ENCODE data around the gene CXXC5. TPM values are rescaled to one million over a fixed set of nuclear protein-coding genes. Genes with fewer than 3 reads are reported as not detected.
A peak's percentile ranks its signal among the peaks of the same experiment; 100 is the strongest.

Gene CXXC5
- total RNA-seq, 8 experiments from 2014 or later, result 14.2 to 140 (median 95.8) TPM

- H3K4me3 ChIP-seq, result peak overlapping the region; percentile 52 to 97 (median 96)
- in situ Hi-C loops (cut with MboI; ENCODE audit: low pct_unique_long_range_greater_than_20kb in 2 of 9, low sequenced_read_pairs in 9 of 9, unreplicated experiment in 9 of 9), result loop anchor here in 8 of 9 experiments (10.0 to 25.0 kb wide), 3 partner anchors 115 to 315 kb away; no protein-coding TSS in a partner anchor
- peak overlapping the region; percentile 87 to 95 for H3K27ac ChIP-seq
- peaks cover 36 to 46% of the 10 kb centered on the region in 2 donors for H3K4me1 ChIP-seq (replicated peaks in 1 of 2)
- WGBS, 10 experiments, result 0 to 47% (median 12%) methylated on average over 1 to 14 of the region's 46 CpGs; no CpG with 5 or more reads in 4 of the 10 experiments
- ATAC-seq (replicated peaks in 6 of 8), result no peak
These were observed 494 bp upstream of the CXXC5 start for GRCh38 chr5:139647506-139648204.

GRCh38 chr5:139649082-139649991, 1.2 kb downstream of the CXXC5 start:
- 0 to 2% (median 0%) methylated on average over 1 to 11 of the region's 77 CpGs; no CpG with 5 or more reads in 6 of the 10 experiments for WGBS, 10 experiments
- in situ Hi-C loops (cut with MboI; ENCODE audit: low pct_unique_long_range_greater_than_20kb in 2 of 9, low sequenced_read_pairs in 9 of 9, unreplicated experiment in 9 of 9), result loop anchor here in 8 of 9 experiments (10.0 to 25.0 kb wide), 3 partner anchors 113 to 313 kb away; no protein-coding TSS in a partner anchor
- H3K4me1 ChIP-seq (replicated peaks in 1 of 2), result peaks cover 36 to 46% of the 10 kb centered on the region in 2 donors
- peak in 2 of 8 experiments; percentile 0 to 10 for ATAC-seq (replicated peaks in 6 of 8)
- H3K4me3 ChIP-seq, result peak overlapping the region; percentile 52 to 97 (median 96)
- peak overlapping the region; percentile 87 to 95 for H3K27ac ChIP-seq

GRCh38 chr5:139650031-139650688, 2.0 kb downstream of the CXXC5 start:
- H3K4me3 ChIP-seq, result peak overlapping the region; percentile 52 to 97 (median 96)
- H3K4me1 ChIP-seq (replicated peaks in 1 of 2), result peaks cover 44 to 52% of the 10 kb centered on the region in 2 donors
- in situ Hi-C loops (cut with MboI; ENCODE audit: low pct_unique_long_range_greater_than_20kb in 2 of 9, low sequenced_read_pairs in 9 of 9, unreplicated experiment in 9 of 9), result loop anchor here in 1 of 9 experiments (25.0 kb wide), 1 partner anchor 112 kb away; no protein-coding TSS in a partner anchor
- no peak for ATAC-seq (replicated peaks in 6 of 8)
- WGBS, 10 experiments, result 0 to 2% (median 0%) methylated on average over 1 to 12 of the region's 48 CpGs; no CpG with 5 or more reads in 4 of the 10 experiments
- H3K27ac ChIP-seq, result peak overlapping the region; percentile 87 to 95

GRCh38 chr5:139650689-139651042, 2.5 kb downstream of the CXXC5 start:
- no peak for ATAC-seq (replicated peaks in 6 of 8)

GRCh38 chr5:139651043-139651834, 3.1 kb downstream of the CXXC5 start:
- 0 to 20% (median 5%) methylated on average over 1 to 9 of the region's 14 CpGs; no CpG with 5 or more reads in 4 of the 10 experiments for WGBS, 10 experiments
- ATAC-seq (replicated peaks in 6 of 8), result peak; percentile 0 to 57 (median 48)
- H3K4me1 ChIP-seq (replicated peaks in 1 of 2), result peaks cover 55 to 63% of the 10 kb centered on the region in 2 donors
- H3K4me3 ChIP-seq, result peak overlapping the region; percentile 52 to 97 (median 96)
- peak overlapping the region; percentile 87 to 95 for H3K27ac ChIP-seq
- in situ Hi-C loops (cut with MboI; ENCODE audit: low pct_unique_long_range_greater_than_20kb in 2 of 9, low sequenced_read_pairs in 9 of 9, unreplicated experiment in 9 of 9), result loop anchor here in 1 of 9 experiments (25.0 kb wide), 1 partner anchor 111 kb away; no protein-coding TSS in a partner anchor

More at GRCh38 chr5:139650689-139651042, 2.5 kb downstream of the CXXC5 start:
- in situ Hi-C loops (cut with MboI; ENCODE audit: low pct_unique_long_range_greater_than_20kb in 2 of 9, low sequenced_read_pairs in 9 of 9, unreplicated experiment in 9 of 9), result loop anchor here in 1 of 9 experiments (25.0 kb wide), 1 partner anchor 112 kb away; no protein-coding TSS in a partner anchor
- peaks cover 49 to 57% of the 10 kb centered on the region in 2 donors for H3K4me1 ChIP-seq (replicated peaks in 1 of 2)
- H3K27ac ChIP-seq, result peak overlapping the region; percentile 87 to 95
- WGBS, 10 experiments, result 0% methylated on average over 1 to 8 of the region's 13 CpGs; no CpG with 5 or more reads in 7 of the 10 experiments
- H3K4me3 ChIP-seq, result peak overlapping the region; percentile 52 to 97 (median 96)

DNA sequence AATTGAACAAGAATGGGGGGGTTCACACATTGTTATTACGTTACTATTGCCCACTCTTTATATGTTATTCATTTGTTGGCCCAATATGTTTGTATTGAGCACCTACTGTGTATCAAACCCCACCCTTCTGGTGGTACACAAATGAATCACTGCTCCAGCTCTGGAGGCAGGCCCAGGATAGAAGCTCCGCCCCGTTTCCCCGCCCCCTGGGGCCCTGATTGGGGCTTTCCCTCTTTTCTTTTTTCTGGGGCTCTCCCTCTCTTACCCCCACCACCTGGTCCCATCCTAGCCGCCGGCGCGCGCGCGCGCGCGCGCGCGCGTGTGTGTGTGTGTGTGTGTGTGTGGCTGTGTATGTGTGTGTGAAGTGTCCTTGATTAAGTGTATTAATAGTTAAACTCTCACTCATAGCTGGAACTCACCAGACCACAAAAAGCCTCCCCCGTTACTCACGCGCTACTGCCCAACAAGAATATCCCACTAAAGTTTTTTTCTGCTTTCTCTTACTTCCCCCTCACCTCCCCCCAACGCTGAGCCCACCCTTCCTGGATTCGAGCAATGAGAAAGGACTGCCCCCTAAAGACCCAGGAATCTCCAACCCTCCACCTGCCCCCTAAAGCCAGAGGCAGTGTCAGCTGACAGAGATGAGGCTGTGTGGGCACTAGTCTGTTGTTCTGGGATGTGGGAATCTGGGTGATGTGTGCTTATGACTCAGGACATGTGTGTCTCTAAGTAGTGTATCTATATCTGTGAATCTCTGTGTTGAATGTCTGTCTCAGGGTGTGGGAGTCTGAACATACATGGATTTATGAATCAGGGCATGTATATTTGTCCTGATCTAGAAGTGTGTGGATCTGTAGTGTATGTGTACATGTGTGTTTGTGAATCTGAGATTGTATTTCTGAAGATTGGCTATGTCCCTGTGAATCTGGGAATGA, 4.0 kb downstream of the CXXC5 start:
- Histone ChIP-seq H3K4me3 (peak overlapping the region; percentile 52 to 97 (median 96)), H3K4me1 (replicated peaks in 1 of 2) (peaks cover 49 to 59% of the 10 kb centered on the region in 2 donors), H3K27ac (peak overlapping the region; percentile 87 to 95)
- WGBS, 10 experiments, result 0 to 8% (median 0%) methylated on average over 1 to 4 of the region's 23 CpGs; no CpG with 5 or more reads in 6 of the 10 experiments
- peak; percentile 6 to 54 (median 30) for ATAC-seq (replicated peaks in 6 of 8)
- in situ Hi-C loops (cut with MboI; ENCODE audit: low pct_unique_long_range_greater_than_20kb in 2 of 9, low sequenced_read_pairs in 9 of 9, unreplicated experiment in 9 of 9), result loop anchor here in 1 of 9 experiments (25.0 kb wide), 1 partner anchor 110 kb away; no protein-coding TSS in a partner anchor

GRCh38 chr5:139652788-139653241, 4.7 kb downstream of the CXXC5 start:
- 33 to 60% methylated on average over 1 of the region's 5 CpGs; no CpG with 5 or more reads in 8 of the 10 experiments for WGBS, 10 experiments
- ATAC-seq (replicated peaks in 6 of 8), result no peak
- Histone ChIP-seq H3K4me1 (replicated peaks in 1 of 2) (peaks cover 49 to 53% of the 10 kb centered on the region in 2 donors), H3K4me3 (peak overlapping the region; percentile 52 to 97 (median 96)), H3K27ac (peak overlapping the region; percentile 52 to 87)
- in situ Hi-C loops (cut with MboI; ENCODE audit: low pct_unique_long_range_greater_than_20kb in 2 of 9, low sequenced_read_pairs in 9 of 9, unreplicated experiment in 9 of 9), result loop anchor here in 1 of 9 experiments (25.0 kb wide), 1 partner anchor 109 kb away; no protein-coding TSS in a partner anchor

DNA sequence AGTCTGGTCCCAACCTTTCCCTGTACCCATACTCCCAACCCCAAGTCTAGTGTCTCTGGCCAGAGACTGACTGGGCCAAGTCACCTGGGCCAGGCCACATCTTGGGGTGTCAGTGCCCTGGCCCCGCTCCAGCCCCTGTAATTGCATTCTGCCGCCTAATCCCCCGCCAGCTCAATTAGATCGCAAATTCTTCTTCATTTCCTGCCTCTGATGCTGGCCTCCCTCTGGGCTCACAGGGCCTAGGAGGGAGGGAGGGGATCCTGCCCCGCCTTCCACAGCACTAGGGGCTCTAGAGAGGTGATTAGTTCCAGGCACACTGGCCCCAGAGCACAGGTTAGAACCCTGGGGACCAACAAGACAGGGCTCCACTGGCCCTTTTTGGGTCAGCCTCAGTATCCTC, 5.5 kb downstream of the CXXC5 start:
- Histone ChIP-seq H3K4me3 (peak overlapping the region in 3 of 5 donors; percentile 52 to 97 (median 85)), H3K4me1 (replicated peaks in 1 of 2) (peaks cover 56 to 60% of the 10 kb centered on the region in 2 donors), H3K27ac (peak overlapping the region; percentile 52 to 87)
- 13 to 100% (median 27%) methylated on average over 1 to 3 of the region's 5 CpGs; no CpG with 5 or more reads in 7 of the 10 experiments for WGBS, 10 experiments
- no peak for ATAC-seq (replicated peaks in 6 of 8)
- in situ Hi-C loops (cut with MboI; ENCODE audit: low pct_unique_long_range_greater_than_20kb in 2 of 9, low sequenced_read_pairs in 9 of 9, unreplicated experiment in 9 of 9), result loop anchor here in 1 of 9 experiments (25.0 kb wide), 1 partner anchor 109 kb away; no protein-coding TSS in a partner anchor

GRCh38 chr5:139654464-139654863, 6.3 kb downstream of the CXXC5 start:
- no peak for ATAC-seq (replicated peaks in 6 of 8)
- H3K27ac ChIP-seq, result peak overlapping the region; percentile 74 to 76
- in situ Hi-C loops (cut with MboI; ENCODE audit: low pct_unique_long_range_greater_than_20kb in 2 of 9, low sequenced_read_pairs in 9 of 9, unreplicated experiment in 9 of 9), result loop anchor here in 1 of 9 experiments (25.0 kb wide), 1 partner anchor 108 kb away; no protein-coding TSS in a partner anchor
- peak overlapping the region in 1 of 5 donors; percentile 20 for H3K4me3 ChIP-seq
- peaks cover 65 to 69% of the 10 kb centered on the region in 2 donors for H3K4me1 ChIP-seq (replicated peaks in 1 of 2)
- 74 to 100% (median 83%) methylated on average over 1 to 3 of the region's 3 CpGs; no CpG with 5 or more reads in 4 of the 10 experiments for WGBS, 10 experiments

DNA sequence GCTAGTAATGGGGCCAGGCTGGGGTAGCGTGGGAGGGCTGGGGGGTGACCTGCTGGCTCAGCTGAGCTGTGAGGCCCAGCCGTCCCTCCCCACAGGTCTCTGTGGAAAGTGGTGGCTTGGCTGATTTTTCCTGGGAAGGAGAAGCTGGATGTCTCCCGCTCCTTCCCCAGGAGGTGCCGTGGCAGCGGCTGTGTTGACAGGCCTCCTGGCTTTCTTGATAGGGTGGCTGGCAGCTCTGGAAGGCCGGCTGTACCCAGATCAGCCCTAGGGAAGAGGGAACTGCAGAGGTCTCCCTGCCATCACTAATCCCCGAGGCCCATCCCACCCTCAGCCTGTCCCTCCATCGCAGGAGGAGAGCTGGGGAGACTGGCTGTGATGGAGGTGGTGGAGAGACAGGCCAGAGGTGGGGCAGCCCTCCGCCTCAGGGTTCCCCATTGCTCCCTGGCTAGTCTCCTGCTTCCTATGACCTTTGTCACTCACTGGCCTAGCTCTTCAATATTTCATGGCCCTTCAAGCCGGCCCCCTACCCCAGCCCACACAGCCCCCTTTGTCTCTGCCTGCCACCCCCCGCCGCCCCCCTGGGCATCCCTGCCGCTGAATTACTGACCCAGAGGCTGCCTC, 6.8 kb downstream of the CXXC5 start:
- peaks cover 70 to 74% of the 10 kb centered on the region in 2 donors for H3K4me1 ChIP-seq (replicated peaks in 1 of 2)
- in situ Hi-C loops (cut with MboI; ENCODE audit: low pct_unique_long_range_greater_than_20kb in 2 of 9, low sequenced_read_pairs in 9 of 9, unreplicated experiment in 9 of 9), result loop anchor here in 1 of 9 experiments (25.0 kb wide), 1 partner anchor 107 kb away; no protein-coding TSS in a partner anchor
- peak overlapping the region in 4 of 5 donors; percentile 1 to 21 (median 12) for H3K4me3 ChIP-seq
- WGBS, 10 experiments, result 0% methylated on average over 2 of the region's 13 CpGs; no CpG with 5 or more reads in 8 of the 10 experiments
- ATAC-seq (replicated peaks in 6 of 8), result peak in 3 of 8 experiments; percentile 4 to 12 (median 5)
- H3K27ac ChIP-seq, result peak overlapping the region; percentile 74 to 76

Measured in motor neuron (in vitro differentiated cells).